Rectal smooth muscle tissue (tissue), 1 donor: ENCODE results near the gene RNF41.
"Not testable (repeated sequence)": the region's sequence is repeated elsewhere in the genome, so short reads cannot be mapped to it uniquely, and the experiment has no call there.

Experiments used
- H3K27ac ChIP-seq: one replicate; pipeline ENCODE4 v1.7.0; 2013; ENCODE audit warnings: low read depth, low read length, inconsistent platforms
- H3K27me3 ChIP-seq: one replicate; pipeline ENCODE4 v1.7.0; 2013; ENCODE audit warnings: low read length; ENCODE audit not compliant: control insufficient read depth, insufficient read depth
- H3K36me3 ChIP-seq: one replicate; pipeline ENCODE4 v1.7.0; 2013; ENCODE audit warnings: low read length; ENCODE audit not compliant: control insufficient read depth, insufficient read depth
- H3K4me1 ChIP-seq: one replicate; pipeline ENCODE4 v1.7.0; 2013; ENCODE audit warnings: low read length; ENCODE audit not compliant: control insufficient read depth, insufficient read depth
- H3K4me3 ChIP-seq: one replicate; pipeline ENCODE4 v1.7.0; 2013; ENCODE audit warnings: low read length
- H3K9ac ChIP-seq: one replicate; pipeline ENCODE4 v1.7.0; 2013; ENCODE audit warnings: low read length

The RNF41 gene

DNA sequence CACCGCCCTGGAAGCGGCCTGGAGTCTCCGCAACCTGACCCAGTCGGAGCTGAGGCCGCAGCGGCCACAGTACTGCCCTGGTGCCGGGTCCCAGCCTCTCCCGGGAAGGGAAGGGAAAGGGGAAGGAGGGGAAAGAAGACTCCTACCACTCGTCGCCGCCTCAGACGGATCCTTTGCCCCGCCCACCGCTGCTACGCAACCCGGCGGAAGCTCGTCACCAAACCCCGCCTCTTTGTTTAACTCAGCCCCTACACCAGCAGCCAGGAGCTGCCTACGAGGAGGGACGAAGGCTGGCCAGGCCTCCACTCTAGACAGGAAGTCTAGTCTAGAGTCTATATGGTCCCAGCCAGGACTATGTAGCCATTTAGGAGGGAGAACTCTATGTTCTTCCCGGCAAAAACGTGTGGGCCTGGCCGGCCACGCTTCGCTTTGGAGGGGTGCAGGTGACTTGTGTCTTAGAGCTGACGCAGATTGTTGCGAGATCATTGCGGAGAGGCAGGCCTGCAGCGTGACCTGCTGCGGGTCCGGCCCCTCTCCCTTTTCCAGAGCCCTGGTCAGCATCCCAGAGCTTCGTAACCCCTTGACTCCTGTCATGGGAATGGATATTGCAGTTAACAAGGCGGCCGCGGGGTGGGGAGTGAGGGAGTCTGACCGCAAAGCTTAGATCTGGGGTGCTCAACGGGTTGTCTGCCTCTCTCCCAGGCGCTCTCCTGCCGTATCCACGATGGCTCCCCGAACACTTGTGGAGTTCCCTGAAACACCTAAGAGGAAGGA is at the start of gene RNF41:
Gene RNF41 (minus strand): TSS at position 166 of the 774 bp plus-strand sequence. CDS start 7,875 bp downstream, outside the sequence.
- peaks cover 20% of the 10 kb centered on the region for H3K4me1 ChIP-seq
- H3K36me3 ChIP-seq, result no peaks in the 10 kb centered on the region
- H3K9ac ChIP-seq, result peak within 1 kb of the TSS; percentile 68
- peak within 1 kb of the TSS; percentile 88 for H3K4me3 ChIP-seq
- peak within 1 kb of the TSS; percentile 98 for H3K27ac ChIP-seq
- H3K27me3 ChIP-seq, result no peaks in the 10 kb centered on the region

DNA sequence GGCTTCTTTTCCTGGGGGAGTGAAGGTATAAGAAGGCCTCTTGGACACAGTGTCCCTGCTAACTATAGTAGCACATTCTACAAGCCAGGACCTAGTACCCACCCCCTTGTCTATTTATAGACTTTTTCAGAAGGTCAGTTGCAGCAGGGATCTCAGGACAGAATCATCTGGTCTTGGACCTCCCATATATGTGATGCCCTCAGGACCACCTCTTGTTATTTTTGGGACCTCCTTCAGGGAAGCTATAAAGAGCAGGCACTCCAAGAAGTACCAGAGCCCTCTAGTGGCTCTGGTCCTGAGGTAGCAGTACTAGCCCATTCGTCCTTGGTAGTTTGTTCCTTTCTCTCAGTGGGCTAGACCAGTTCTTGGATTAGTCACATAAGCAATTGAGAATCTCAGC is 49.3 kb upstream of the RNF41 start:
- no peak overlapping the region for H3K9ac ChIP-seq
- no peak overlapping the region for H3K27ac ChIP-seq
- H3K27me3 ChIP-seq, result no peaks in the 10 kb centered on the region
- peaks cover 26% of the 10 kb centered on the region for H3K36me3 ChIP-seq
- H3K4me3 ChIP-seq, result no peak overlapping the region
- peaks cover 7% of the 10 kb centered on the region for H3K4me1 ChIP-seq

DNA sequence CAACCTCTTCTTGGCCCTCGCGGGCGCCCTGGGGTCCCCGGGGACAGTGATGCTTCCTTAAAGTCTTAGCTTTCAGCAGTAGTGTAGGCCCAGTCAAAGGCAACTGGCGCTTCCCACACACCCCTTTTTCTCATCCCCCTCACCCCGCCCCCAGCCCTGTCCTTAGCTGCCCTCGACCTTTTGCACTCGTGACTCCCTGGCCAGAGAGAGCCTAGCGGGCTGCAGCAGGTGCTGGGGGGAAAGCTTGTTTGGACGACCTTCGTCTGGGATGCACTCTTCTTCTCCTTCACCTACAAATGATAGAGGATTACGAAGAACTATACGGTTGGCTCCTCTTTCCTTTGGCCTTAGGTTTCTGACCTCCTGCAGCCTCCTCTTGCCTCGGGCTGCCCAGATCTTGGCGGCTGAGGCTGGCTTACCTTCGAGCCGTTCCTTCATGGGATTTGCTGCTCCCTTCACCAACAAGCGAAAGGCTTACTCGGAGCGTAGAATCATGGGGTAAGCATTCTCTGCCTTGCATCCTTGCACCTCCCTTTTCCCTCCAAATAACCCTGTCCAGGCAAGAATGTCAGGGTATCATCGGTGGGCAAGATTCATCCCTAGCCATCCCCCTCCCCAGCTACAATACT is 45.8 kb upstream of the RNF41 start:
- H3K27ac ChIP-seq, result peak overlapping the region; percentile 95
- peaks cover 2% of the 10 kb centered on the region for H3K36me3 ChIP-seq
- no peaks in the 10 kb centered on the region for H3K27me3 ChIP-seq
- peaks cover 7% of the 10 kb centered on the region for H3K4me1 ChIP-seq
- peak overlapping the region; percentile 77 for H3K4me3 ChIP-seq
- H3K9ac ChIP-seq, result peak overlapping the region; percentile 88

DNA sequence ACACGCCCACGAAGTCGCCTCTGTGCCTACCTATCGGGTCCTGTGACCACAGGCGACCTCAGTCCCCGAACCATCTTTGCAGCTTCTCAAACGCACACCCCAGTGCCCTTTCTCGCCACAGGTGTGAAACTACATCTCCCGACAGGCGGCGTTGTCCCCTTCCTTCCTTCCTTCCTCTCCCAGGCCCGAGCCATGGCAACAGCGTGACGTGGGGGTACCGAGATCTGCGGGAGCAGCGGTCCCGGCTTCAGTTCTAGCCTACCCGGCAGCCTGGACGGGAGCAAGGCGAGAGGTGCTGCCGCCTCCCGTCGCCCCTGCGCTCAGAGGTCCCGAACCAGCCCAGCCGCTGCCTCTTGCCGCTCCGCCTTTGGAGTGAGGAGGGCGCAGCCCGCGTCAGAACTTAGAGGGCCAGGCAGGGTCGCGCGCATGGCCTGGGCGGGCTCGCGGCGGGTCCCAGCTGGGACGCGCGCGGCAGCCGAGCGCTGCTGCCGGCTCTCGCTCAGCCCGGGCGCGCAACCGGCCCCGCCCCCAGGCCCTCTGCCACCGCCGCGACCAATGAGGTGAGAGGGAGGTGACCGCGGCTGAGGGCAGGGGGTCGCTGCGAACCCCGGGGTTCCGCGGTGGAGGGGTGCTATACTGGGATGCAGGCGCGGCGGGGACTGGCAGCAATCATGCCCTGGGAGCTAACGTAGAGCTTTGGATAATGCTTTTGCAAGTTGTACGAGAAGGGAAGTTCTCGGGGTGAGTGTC is 45.1 kb upstream of the RNF41 start, which contains the start of gene COQ10A:
Gene COQ10A (plus strand): TSS at position 250 of the 750 bp plus-strand sequence. CDS start 177 bp downstream, at position 427.
- Histone ChIP-seq H3K36me3 (no peaks in the 10 kb centered on the region), H3K4me1 (peaks cover 7% of the 10 kb centered on the region), H3K9ac (peak within 1 kb of the TSS; percentile 88), H3K27me3 (no peaks in the 10 kb centered on the region), H3K4me3 (peak within 1 kb of the TSS; percentile 77), H3K27ac (peak within 1 kb of the TSS; percentile 95)

DNA sequence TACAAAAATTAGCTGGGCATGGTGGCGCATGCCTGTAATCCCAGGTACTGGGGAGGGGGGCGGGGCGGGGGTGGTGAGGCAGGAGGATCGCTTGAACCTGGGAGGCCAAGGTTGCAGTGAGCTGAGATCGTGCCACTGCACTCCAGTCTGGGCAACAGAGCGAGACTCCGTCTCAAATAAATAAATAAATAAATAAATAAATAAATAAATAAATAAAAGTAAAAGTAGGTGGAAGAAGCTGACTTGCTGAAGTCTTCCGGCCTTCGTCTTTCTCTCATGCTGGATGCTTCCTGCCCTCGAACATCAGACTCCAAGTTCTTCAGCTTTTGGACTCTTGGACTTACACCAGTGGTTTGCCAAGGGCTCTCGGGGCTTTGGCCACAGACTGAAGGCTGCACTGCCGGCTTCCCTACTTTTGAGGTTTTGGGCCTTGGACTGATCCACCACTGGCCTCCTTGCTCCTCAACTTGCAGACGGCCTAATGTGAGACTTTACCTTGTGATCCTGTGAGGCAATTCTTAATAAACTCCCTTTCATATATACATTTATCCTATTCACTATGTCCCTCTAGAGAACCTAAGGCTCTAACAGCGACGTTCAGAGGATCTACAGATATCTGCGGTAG is 44.5 kb upstream of the RNF41 start:
- Histone ChIP-seq H3K4me3 (peak overlapping the region; percentile 77), H3K27ac (peak overlapping the region; percentile 95), H3K9ac (peak overlapping the region; percentile 88)
- not testable (repeated sequence) for H3K27me3 ChIP-seq, H3K4me1 ChIP-seq, H3K36me3 ChIP-seq

DNA sequence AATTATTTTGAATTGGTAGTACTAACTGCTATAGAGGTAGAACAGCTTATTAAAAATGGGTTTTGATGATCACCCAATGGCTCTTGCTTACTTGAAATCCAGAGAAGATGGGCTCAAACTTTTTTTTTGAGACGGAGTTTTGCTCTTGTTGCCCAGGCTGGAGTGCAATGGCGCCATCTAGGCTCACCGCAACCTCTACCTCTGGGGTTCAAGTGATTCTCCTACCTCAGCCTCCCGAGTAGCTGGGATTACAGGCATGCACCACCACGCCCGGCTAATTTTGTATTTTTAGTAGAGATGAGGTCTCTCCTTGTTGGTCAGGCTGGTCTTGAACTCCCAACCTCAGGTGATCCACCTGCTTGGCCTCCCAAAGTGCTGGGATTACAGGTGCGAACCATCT is 41.2 kb upstream of the RNF41 start:
- H3K27me3 ChIP-seq, H3K27ac ChIP-seq, H3K4me3 ChIP-seq: not testable (repeated sequence)

DNA sequence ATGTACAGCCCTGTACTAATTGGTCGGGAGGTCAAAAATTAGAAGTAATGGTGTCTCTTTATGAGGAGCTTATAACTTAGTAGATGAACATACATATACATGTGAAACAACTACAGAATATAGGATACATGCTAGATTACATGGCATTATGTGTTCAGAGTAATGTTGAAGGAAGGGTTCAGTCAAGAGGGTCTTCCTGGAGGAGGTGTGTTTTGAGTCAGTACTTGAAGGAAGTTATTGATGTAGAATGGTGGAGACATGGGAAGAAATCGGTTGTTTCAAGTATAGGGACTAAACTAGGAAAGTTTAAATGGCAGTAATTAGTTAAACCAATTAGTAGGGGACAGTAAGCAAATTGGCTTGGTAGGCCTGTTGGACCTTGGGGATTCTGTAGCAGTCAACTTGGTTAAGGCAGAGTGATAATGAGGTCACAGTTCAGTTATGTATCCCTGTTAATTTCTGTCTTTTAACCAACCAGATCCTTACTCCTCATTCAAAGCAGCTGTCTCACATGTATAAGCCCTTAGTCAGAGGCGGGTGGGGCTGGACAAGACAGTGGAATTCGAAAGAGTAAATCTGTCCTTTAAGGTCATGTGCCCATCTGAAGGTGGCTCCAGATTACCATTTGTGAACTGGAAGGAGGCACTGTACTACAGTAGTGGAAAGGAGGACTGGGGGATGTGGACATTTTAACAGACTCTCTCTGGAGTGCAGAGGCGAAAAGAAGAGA is 39.9 kb upstream of the RNF41 start:
- H3K9ac ChIP-seq, result no peak overlapping the region
- H3K36me3 ChIP-seq, result no peaks in the 10 kb centered on the region
- H3K4me1 ChIP-seq, result peaks cover 15% of the 10 kb centered on the region
- no peak overlapping the region for H3K27ac ChIP-seq
- H3K4me3 ChIP-seq, result no peak overlapping the region
- no peaks in the 10 kb centered on the region for H3K27me3 ChIP-seq

More for the DNA sequence above, 41.2 kb upstream of the RNF41 start:
- H3K9ac ChIP-seq, H3K36me3 ChIP-seq: not testable (repeated sequence)
- H3K4me1 ChIP-seq, result peaks cover 12% of the 10 kb centered on the region

DNA sequence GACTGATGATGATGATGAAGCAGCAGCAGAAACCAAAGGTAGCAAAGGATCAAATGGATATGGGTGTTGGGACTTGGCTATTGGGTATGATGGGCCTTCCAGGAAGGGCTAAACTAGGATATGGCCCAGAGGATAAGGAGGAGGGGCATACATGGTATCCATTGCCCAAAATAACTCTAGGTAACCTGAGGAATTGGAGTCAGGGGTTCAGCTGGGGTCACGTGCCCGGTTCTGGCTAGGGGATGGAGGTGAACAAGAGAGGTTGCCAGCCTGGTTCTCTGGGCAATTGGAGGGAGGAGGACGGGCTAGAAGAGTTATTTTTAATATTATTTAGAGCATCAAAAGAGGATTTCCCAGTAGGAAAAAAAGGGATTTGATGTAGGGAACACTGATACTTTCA is 39.2 kb upstream of the RNF41 start:
- Histone ChIP-seq H3K4me1 (peaks cover 14% of the 10 kb centered on the region), H3K36me3 (no peaks in the 10 kb centered on the region), H3K9ac (no peak overlapping the region), H3K4me3 (no peak overlapping the region), H3K27ac (no peak overlapping the region), H3K27me3 (no peaks in the 10 kb centered on the region)

DNA sequence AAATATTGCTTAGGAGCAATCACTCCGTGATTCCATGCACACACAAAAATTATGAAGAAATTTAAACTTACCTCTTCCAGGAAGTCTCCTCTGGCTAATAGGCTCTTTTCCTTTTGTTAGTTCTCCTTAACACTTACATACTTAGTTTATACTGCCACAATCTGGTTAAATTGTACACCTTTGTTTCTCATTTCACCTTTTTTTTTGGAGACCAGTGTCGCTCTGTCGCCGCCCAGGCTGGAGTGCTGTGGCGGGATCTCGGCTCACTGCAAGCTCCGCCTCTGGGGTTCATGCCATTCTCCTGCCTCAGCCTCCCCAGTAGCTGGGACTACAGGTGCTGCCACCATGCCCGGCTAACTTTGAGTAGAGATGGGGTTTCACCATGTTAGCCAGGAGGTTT is 38.7 kb upstream of the RNF41 start:
- H3K9ac ChIP-seq, result no peak overlapping the region
- no peak overlapping the region for H3K27ac ChIP-seq
- H3K4me1 ChIP-seq, result peaks cover 14% of the 10 kb centered on the region
- no peaks in the 10 kb centered on the region for H3K27me3 ChIP-seq
- H3K36me3 ChIP-seq, result no peaks in the 10 kb centered on the region
- H3K4me3 ChIP-seq, result no peak overlapping the region

DNA sequence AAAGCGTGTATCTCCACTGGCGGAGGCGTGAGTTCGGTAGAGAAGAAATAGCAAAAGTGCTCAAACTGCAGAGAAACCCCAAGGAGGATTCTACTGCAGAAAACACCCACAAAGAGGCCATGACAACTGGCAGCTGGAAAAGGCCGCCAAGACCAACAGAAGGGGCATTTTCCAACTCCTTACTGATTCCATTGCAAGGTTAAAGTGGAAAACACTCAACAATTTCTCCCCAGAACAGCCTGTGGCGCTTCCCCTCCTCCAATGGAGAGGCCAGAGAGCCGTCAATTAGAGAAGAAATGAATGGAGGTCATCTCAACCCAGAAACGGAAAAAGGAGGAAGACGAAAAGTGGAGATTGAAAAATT is 37.1 kb upstream of the RNF41 start:
- H3K9ac ChIP-seq, result peak overlapping the region; percentile 46
- peak overlapping the region; percentile 82 for H3K4me3 ChIP-seq
- peak overlapping the region; percentile 92 for H3K27ac ChIP-seq
- peaks cover 11% of the 10 kb centered on the region for H3K36me3 ChIP-seq
- H3K27me3 ChIP-seq, result no peaks in the 10 kb centered on the region
- H3K4me1 ChIP-seq, result peaks cover 14% of the 10 kb centered on the region

DNA sequence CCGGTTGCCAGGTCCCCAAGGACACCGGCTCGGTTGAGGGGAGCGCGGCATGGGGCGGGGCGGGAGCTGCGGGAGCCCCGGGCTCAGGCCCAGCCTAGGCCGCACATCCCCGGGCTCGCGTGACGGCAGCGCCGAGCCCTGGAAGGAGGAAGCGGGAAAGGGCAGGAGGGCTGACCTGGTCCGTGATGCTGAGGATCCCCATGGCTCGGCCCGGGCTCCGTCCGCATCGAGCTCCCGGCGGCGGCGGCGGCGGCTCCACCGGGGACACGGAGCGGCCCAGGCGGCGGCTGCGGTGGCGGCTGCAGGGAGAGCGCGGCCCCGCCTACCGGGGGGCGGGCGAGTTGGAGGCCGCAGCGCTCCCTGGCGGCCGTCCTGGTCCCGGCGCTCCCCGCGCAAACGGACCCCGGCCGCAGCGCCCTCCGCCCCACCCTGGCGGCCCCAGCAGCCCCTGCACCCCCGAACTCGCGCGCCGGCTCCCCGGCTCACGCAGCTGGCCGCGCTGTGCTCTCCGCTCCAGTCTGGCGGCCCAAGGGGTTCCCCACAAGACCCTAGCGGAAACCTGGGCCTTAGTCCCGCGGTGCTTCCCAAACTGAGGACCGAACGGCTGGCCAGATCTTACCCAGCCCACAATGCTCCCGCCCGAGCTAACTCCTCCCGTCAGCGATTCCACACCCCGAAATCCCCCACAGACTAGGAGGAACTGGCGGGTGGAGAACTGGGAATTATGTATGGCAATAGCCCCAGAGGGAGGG is 36.5 kb upstream of the RNF41 start, which contains the start of gene ANKRD52:
Gene ANKRD52 (minus strand): TSS at position 317 of the 752 bp plus-strand sequence. CDS start 115 bp downstream, at position 202.
- Histone ChIP-seq H3K9ac (peak within 1 kb of the TSS; percentile 46), H3K36me3 (peaks cover 17% of the 10 kb centered on the region), H3K4me1 (peaks cover 14% of the 10 kb centered on the region), H3K27ac (peak within 1 kb of the TSS; percentile 92), H3K27me3 (no peaks in the 10 kb centered on the region), H3K4me3 (peak within 1 kb of the TSS; percentile 82)
